Trophoblast cell (in vitro differentiated cells and primary cell): ENCODE results near the gene MRAP.
A peak's percentile ranks its signal among the peaks of the same experiment; 100 is the strongest.
"Not testable (repeated sequence)": the region's sequence is repeated elsewhere in the genome, so short reads cannot be mapped to it uniquely, and the experiment has no call there.

Experiments
- DNase-seq, 2 donors: peaks; one replicate each; pipeline ENCODE4 v3.0.0-alpha.2; 2016
- H2AFZ ChIP-seq: 2 replicates; pipeline ENCODE4 v1.6.1; 2013; ENCODE audit warnings: low read length, moderate library complexity, mild to moderate bottlenecking; ENCODE audit not compliant: insufficient read depth, poor library complexity
- H2AK5ac ChIP-seq: 2 replicates; pipeline ENCODE4 v1.6.1; 2013; ENCODE audit warnings: mild to moderate bottlenecking, low read length
- H2BK120ac ChIP-seq: 2 replicates; pipeline ENCODE4 v1.6.1; 2013; ENCODE audit warnings: low read length, mild to moderate bottlenecking, moderate library complexity; ENCODE audit not compliant: insufficient read depth, poor library complexity
- H2BK12ac ChIP-seq: 2 replicates; pipeline ENCODE4 v1.6.1; 2013; ENCODE audit warnings: mild to moderate bottlenecking, low read length, moderate library complexity
- H2BK5ac ChIP-seq: 2 replicates; pipeline ENCODE4 v1.6.1; 2013; ENCODE audit warnings: low read length, low read depth, moderate library complexity, mild to moderate bottlenecking; ENCODE audit not compliant: poor library complexity
- H3K14ac ChIP-seq: 2 replicates; pipeline ENCODE4 v1.6.1; 2013; ENCODE audit warnings: mild to moderate bottlenecking, low read length
- H3K18ac ChIP-seq: 2 replicates; pipeline ENCODE4 v1.6.1; 2013; ENCODE audit warnings: mild to moderate bottlenecking, low read length
- H3K23ac ChIP-seq: 2 replicates; pipeline ENCODE4 v1.6.1; 2013; ENCODE audit warnings: low read length
- H3K27ac ChIP-seq: 2 replicates; pipeline ENCODE4 v1.5.1; 2013; ENCODE audit warnings: low read depth, mild to moderate bottlenecking, inconsistent platforms, low read length, moderate library complexity
- H3K27me3 ChIP-seq: 2 replicates; pipeline ENCODE4 v1.6.1; 2013; ENCODE audit warnings: inconsistent platforms, mild to moderate bottlenecking, low read length, moderate library complexity; ENCODE audit not compliant: insufficient read depth
- H3K36me3 ChIP-seq, 2 experiments: 1 replicate in 1 of 2; 2 replicates in 1 of 2; pipeline ENCODE4 v1.6.1; 2013; ENCODE audit warnings: low read length in 2 of 2, mild to moderate bottlenecking in 2 of 2, moderate library complexity in 1 of 2; ENCODE audit not compliant: insufficient read depth in 2 of 2, control insufficient read depth in 1 of 2
- H3K4ac ChIP-seq: 2 replicates; pipeline ENCODE4 v1.6.1; 2013; ENCODE audit warnings: low read depth, mild to moderate bottlenecking, low read length, moderate library complexity
- H3K4me1 ChIP-seq, 2 experiments: 1 replicate in 1 of 2; 2 replicates in 1 of 2; pipeline ENCODE4 v1.6.1; 2013; ENCODE audit warnings: low read length in 2 of 2, mild to moderate bottlenecking in 2 of 2, moderate library complexity in 1 of 2; ENCODE audit not compliant: insufficient read depth in 2 of 2, control insufficient read depth in 1 of 2
- H3K4me2 ChIP-seq: 2 replicates; pipeline ENCODE4 v1.6.1; 2013; ENCODE audit warnings: inconsistent platforms, mild to moderate bottlenecking, low read length, moderate library complexity
- H3K4me3 ChIP-seq: 2 replicates; pipeline ENCODE4 v1.5.1; 2013; ENCODE audit warnings: mild to moderate bottlenecking, low read depth, low read length, inconsistent platforms
- H3K79me1 ChIP-seq: one replicate; pipeline ENCODE4 v1.6.1; 2013; ENCODE audit warnings: low read length
- H3K79me2 ChIP-seq: 2 replicates; pipeline ENCODE4 v1.6.1; 2013; ENCODE audit warnings: low read length, mild to moderate bottlenecking; ENCODE audit not compliant: control insufficient read depth, insufficient read depth, poor library complexity
- H3K9ac ChIP-seq: 2 replicates; pipeline ENCODE4 v1.6.1; 2013; ENCODE audit warnings: mild to moderate bottlenecking, low read length
- H3K9me3 ChIP-seq: 2 replicates; pipeline ENCODE4 v1.6.1; 2013; ENCODE audit warnings: low read depth, mild to moderate bottlenecking, control low read depth, inconsistent platforms, low read length; ENCODE audit not compliant: insufficient read depth
- H4K12ac ChIP-seq: 2 replicates; pipeline ENCODE4 v1.6.1; 2013; ENCODE audit warnings: low read depth, mild to moderate bottlenecking, low read length, moderate library complexity
- H4K8ac ChIP-seq: 2 replicates; pipeline ENCODE4 v1.6.1; 2013; ENCODE audit warnings: low read depth, mild to moderate bottlenecking, low read length, moderate library complexity
- H4K91ac ChIP-seq: one replicate; pipeline ENCODE4 v1.6.1; 2013; ENCODE audit warnings: low read depth, mild to moderate bottlenecking, low read length, moderate library complexity
- WGBS: extraction: QIAGEN DNeasy Blood & Tissue Kit; methylation state at CpG from one replicate; pipeline ENCODE4 v1.1.7; 2013; ENCODE audit warnings: missing lambda C conversion rate; ENCODE audit not compliant: insufficient read length, insufficient coverage; ENCODE audit errors: extremely low coverage; 5-methylcytosine and 5-hydroxymethylcytosine counted together

The MRAP gene

GRCh38 chr21:32256251-32256650, 42.4 kb upstream of the MRAP start:
- Histone ChIP-seq H3K4me2 (no peak overlapping the region), H2BK5ac (no peak overlapping the region), H3K4ac (no peak overlapping the region), H3K79me1 (no peaks in the 10 kb centered on the region), H3K36me3 (no peaks in the 10 kb centered on the region), H2AK5ac (no peak overlapping the region), H3K27me3 (no peaks in the 10 kb centered on the region), H3K4me3 (no peak overlapping the region), H4K12ac (no peak overlapping the region), H4K91ac (no peak overlapping the region), H3K79me2 (no peaks in the 10 kb centered on the region), H3K4me1 (peaks cover 0 to 2% of the 10 kb centered on the region in 2 experiments), H2AFZ (no peak overlapping the region), H3K9me3 (no peaks in the 10 kb centered on the region), H3K9ac (no peak overlapping the region), H3K27ac (no peak overlapping the region), H2BK12ac (no peak overlapping the region), H3K14ac (no peak overlapping the region), H3K23ac (no peak overlapping the region), H3K18ac (no peak overlapping the region), H2BK120ac (no peak overlapping the region), H4K8ac (no peak overlapping the region)
- no CpG with 5 or more reads among the region's 12 CpGs for WGBS
- no peak for DNase-seq

- Histone ChIP-seq H3K79me2 (no peaks in the 10 kb centered on the region), H2BK5ac (no peak overlapping the region), H2AK5ac (no peak overlapping the region), H3K14ac (no peak overlapping the region), H3K4ac (no peak overlapping the region), H3K9ac (no peak overlapping the region), H2BK120ac (no peak overlapping the region), H3K79me1 (no peaks in the 10 kb centered on the region), H3K27me3 (no peaks in the 10 kb centered on the region), H3K18ac (no peak overlapping the region), H4K8ac (no peak overlapping the region), H3K4me2 (no peak overlapping the region), H4K12ac (no peak overlapping the region), H3K4me1 (peaks cover 0 to 2% of the 10 kb centered on the region in 2 experiments), H3K27ac (no peak overlapping the region), H3K23ac (no peak overlapping the region), H3K36me3 (no peaks in the 10 kb centered on the region), H3K4me3 (no peak overlapping the region), H4K91ac (no peak overlapping the region), H2AFZ (no peak overlapping the region), H2BK12ac (no peak overlapping the region), H3K9me3 (no peaks in the 10 kb centered on the region)
- DNase-seq = peak in 1 of 2 donors; percentile 12
- WGBS = no CpG with 5 or more reads among the region's 9 CpGs
Measured at GRCh38 chr21:32256873-32257620, 41.6 kb upstream of the MRAP start.

GRCh38 chr21:32257962-32258785, 40.5 kb upstream of the MRAP start:
- Histone ChIP-seq H3K4me2 (no peak overlapping the region), H3K4me3 (no peak overlapping the region), H3K27me3 (no peaks in the 10 kb centered on the region), H2AFZ (no peak overlapping the region), H3K23ac (no peak overlapping the region), H3K79me1 (no peaks in the 10 kb centered on the region), H3K18ac (no peak overlapping the region), H2BK120ac (no peak overlapping the region), H3K9me3 (no peaks in the 10 kb centered on the region), H3K4ac (no peak overlapping the region), H3K79me2 (no peaks in the 10 kb centered on the region), H2BK12ac (no peak overlapping the region), H2BK5ac (no peak overlapping the region), H4K12ac (no peak overlapping the region), H3K9ac (no peak overlapping the region), H3K27ac (no peak overlapping the region), H3K36me3 (no peaks in the 10 kb centered on the region), H4K91ac (no peak overlapping the region), H4K8ac (no peak overlapping the region), H2AK5ac (no peak overlapping the region), H3K14ac (no peak overlapping the region), H3K4me1 (peaks cover 0 to 2% of the 10 kb centered on the region in 2 experiments)
- DNase-seq = peak; percentile 71 to 93
- WGBS = no CpG with 5 or more reads among the region's 16 CpGs

GRCh38 chr21:32258786-32259048, 39.9 kb upstream of the MRAP start:
- H3K27me3 ChIP-seq, H2BK5ac ChIP-seq, H3K14ac ChIP-seq, H2AFZ ChIP-seq, H4K12ac ChIP-seq, H2AK5ac ChIP-seq, H4K8ac ChIP-seq, H3K18ac ChIP-seq, H3K79me2 ChIP-seq, DNase-seq, H3K36me3 ChIP-seq, H3K23ac ChIP-seq, H2BK120ac ChIP-seq, H3K9ac ChIP-seq, H3K27ac ChIP-seq, H3K4ac ChIP-seq, H2BK12ac ChIP-seq, H4K91ac ChIP-seq, H3K4me2 ChIP-seq, H3K4me3 ChIP-seq, H3K9me3 ChIP-seq, H3K4me1 ChIP-seq, H3K79me1 ChIP-seq: not testable (repeated sequence)
- no CpG with 5 or more reads among the region's 5 CpGs for WGBS
